ENCODE measurements around the gene NTM. TPM values are rescaled to one million over a fixed set of nuclear protein-coding genes. Genes with fewer than 3 reads are reported as not detected.

NTM gene
- total RNA-seq, 1 experiment from 2014 or later, result not detected

- TF ChIP-seq CTCF (IDR thresholded peaks at IDR 0.05 in 2 of 3, conservative IDR thresholded peaks at IDR 0.05 in 1 of 3; ENCODE audit: borderline replicate concordance in 1 of 3, insufficient read depth in 1 of 3, low read depth in 2 of 3, low read length in 2 of 3) (no peak), MAX (IDR thresholded peaks at IDR 0.05) (no peak), POLR2A (IDR thresholded peaks at IDR 0.05; ENCODE audit: borderline replicate concordance, extremely low read depth, insufficient read depth, insufficient read length) (no peak)
Observed at GRCh38 chr11:131425285-131425684, 54.9 kb downstream of the NTM start (continued).

- Histone ChIP-seq H3K27me3 (ENCODE audit: insufficient read depth, low read length) (no peaks in the 10 kb centered on the region), H3K4me3 (replicated peaks in 1 of 2; ENCODE audit: low read depth in 1 of 2, low read length in 2 of 2) (no peak overlapping the region), H3K27ac (ENCODE audit: low read depth, low read length) (no peak overlapping the region), H4K20me1 (ENCODE audit: insufficient read depth) (no peaks in the 10 kb centered on the region), H3K79me2 (ENCODE audit: insufficient read depth, low read length) (no peaks in the 10 kb centered on the region), H3K4me1 (ENCODE audit: control insufficient read depth in 1 of 2, insufficient read depth in 2 of 2, low read length in 2 of 2) (no peaks in the 10 kb centered on the region), H3K4me2 (ENCODE audit: low read length) (no peak overlapping the region), H3K9ac (ENCODE audit: low read length) (no peak overlapping the region), H2AFZ (ENCODE audit: low read depth, low read length, poor library complexity, severe bottlenecking) (no peak overlapping the region), H3K9me2 (ENCODE audit: insufficient read depth) (no peaks in the 10 kb centered on the region), H3K9me3 (ENCODE audit: control insufficient read depth in 1 of 2, insufficient read depth in 1 of 2, low read depth in 1 of 2, low read length in 2 of 2) (peaks cover 0 to 11% of the 10 kb centered on the region in 2 experiments; a peak in 2 of 4 replicates), H3K36me3 (ENCODE audit: control insufficient read depth in 1 of 2, insufficient read depth in 2 of 2, low read length in 2 of 2) (no peaks in the 10 kb centered on the region)
- RAD21 ChIA-PET (ENCODE audit: low non-redundant PET in 1 of 2, low total read pairs in 2 of 2, uncharacterized antibody in 2 of 2, unreplicated experiment in 2 of 2), result no interaction called here
- no peak for ATAC-seq
- DNase-seq (ENCODE audit: low read depth, low spot score), result no peak
- no TSS peak for BruUV-seq (replicated peaks)
- POLR2A ChIA-PET, result no interaction called here
- intact Hi-C loops (cut with micrococcal nuclease), result no loop called here
- CTCF ChIA-PET, result no interaction called here
- TF ChIP-seq CBX3 (IDR thresholded peaks at IDR 0.05; ENCODE audit: low read depth), result no peak
- no peak for TF ChIP-seq JUND (IDR thresholded peaks at IDR 0.05)
- no peak for TF ChIP-seq CEBPB (IDR thresholded peaks at IDR 0.05; ENCODE audit: low read depth)
- no peak for TF ChIP-seq ZNF274 (IDR thresholded peaks at IDR 0.05; ENCODE audit: low read depth, low read length)
- TF ChIP-seq EZH2 (IDR thresholded peaks at IDR 0.05), result no peak
- no peak for TF ChIP-seq EGR1 (IDR thresholded peaks at IDR 0.05; ENCODE audit: low read depth)
- TF ChIP-seq EZH2phosphoT487 (IDR thresholded peaks at IDR 0.05; ENCODE audit: borderline replicate concordance), result no peak
- no peak for TF ChIP-seq SRF (IDR thresholded peaks at IDR 0.05; ENCODE audit: low read depth)
- no peak for TF ChIP-seq FOSL1 (IDR thresholded peaks at IDR 0.05; ENCODE audit: low read depth)
Observed at GRCh38 chr11:131428853-131429252, 58.4 kb downstream of the NTM start.

Measured in HCT116 (cell line).